ENCODE measurements around the gene PSME3IP1. TPM values are rescaled to one million over a fixed set of nuclear protein-coding genes. Genes with fewer than 3 reads are reported as not detected.

Gene PSME3IP1
- total and polyA plus RNA-seq, 3 donors from 2014 or later = 96.4 to 224 (median 122) TPM

- no peak for DNase-seq
- no peak for TF ChIP-seq CTCF (IDR thresholded peaks at IDR 0.05)
- TF ChIP-seq POLR2A (IDR thresholded peaks at IDR 0.05) = no peak
- Histone ChIP-seq H3K4me3 (no peak overlapping the region), H3K9me3 (no peaks in the 10 kb centered on the region), H3K4me1 (no peaks in the 10 kb centered on the region), H3K27me3 (no peaks in the 10 kb centered on the region), H3K36me3 (ENCODE audit: low read depth, missing control alignments) (no peaks in the 10 kb centered on the region), H3K27ac (no peak overlapping the region)
- 98 to 100% methylated on average over 4 of the region's 4 CpGs for WGBS, 2 donors
- intact Hi-C loops (cut with DNase I; ENCODE audit: low total_unique reads) = no loop called here
These were observed 59.9 kb downstream of the PSME3IP1 start for GRCh38 chr16:57125969-57126368.

GRCh38 chr16:57125376-57125775 lies 60.5 kb downstream of the PSME3IP1 start:
- WGBS, 2 donors = 95 to 98% methylated on average over 4 of the region's 4 CpGs
- TF ChIP-seq CTCF (IDR thresholded peaks at IDR 0.05) = no peak
- no peak for TF ChIP-seq POLR2A (IDR thresholded peaks at IDR 0.05)
- H3K4me1 ChIP-seq = no peaks in the 10 kb centered on the region
- intact Hi-C loops (cut with DNase I; ENCODE audit: low total_unique reads) = no loop called here
- H3K36me3 ChIP-seq (ENCODE audit: low read depth, missing control alignments) = no peaks in the 10 kb centered on the region
- H3K9me3 ChIP-seq = no peaks in the 10 kb centered on the region
- no peak for DNase-seq
- H3K27me3 ChIP-seq = no peaks in the 10 kb centered on the region
- no peak overlapping the region for H3K27ac ChIP-seq
- no peak overlapping the region for H3K4me3 ChIP-seq

GRCh38 chr16:57123974-57124674 lies 61.7 kb downstream of the PSME3IP1 start:
- DNase-seq = no peak
- no peak for TF ChIP-seq POLR2A (IDR thresholded peaks at IDR 0.05)
- TF ChIP-seq CTCF (IDR thresholded peaks at IDR 0.05) = no peak
- Histone ChIP-seq H3K9me3 (no peaks in the 10 kb centered on the region), H3K27me3 (no peaks in the 10 kb centered on the region), H3K36me3 (ENCODE audit: low read depth, missing control alignments) (no peaks in the 10 kb centered on the region), H3K4me3 (no peak overlapping the region), H3K4me1 (no peaks in the 10 kb centered on the region), H3K27ac (no peak overlapping the region)
- WGBS, 2 donors = 80 to 83% methylated on average over 11 of the region's 11 CpGs
- intact Hi-C loops (cut with DNase I; ENCODE audit: low total_unique reads) = no loop called here

GRCh38 chr16:57123216-57123973 lies 62.4 kb downstream of the PSME3IP1 start:
- Histone ChIP-seq H3K36me3 (ENCODE audit: low read depth, missing control alignments) (no peaks in the 10 kb centered on the region), H3K4me3 (no peak overlapping the region), H3K27ac (no peak overlapping the region), H3K4me1 (no peaks in the 10 kb centered on the region), H3K27me3 (no peaks in the 10 kb centered on the region), H3K9me3 (no peaks in the 10 kb centered on the region)
- TF ChIP-seq CTCF (IDR thresholded peaks at IDR 0.05) (no peak), POLR2A (IDR thresholded peaks at IDR 0.05) (no peak)
- DNase-seq = no peak
- 79 to 83% methylated on average over 6 to 7 of the region's 7 CpGs for WGBS, 2 donors
- intact Hi-C loops (cut with DNase I; ENCODE audit: low total_unique reads) = no loop called here
